ENCODE data around the gene TXNRD2.

Gene TXNRD2

DNA sequence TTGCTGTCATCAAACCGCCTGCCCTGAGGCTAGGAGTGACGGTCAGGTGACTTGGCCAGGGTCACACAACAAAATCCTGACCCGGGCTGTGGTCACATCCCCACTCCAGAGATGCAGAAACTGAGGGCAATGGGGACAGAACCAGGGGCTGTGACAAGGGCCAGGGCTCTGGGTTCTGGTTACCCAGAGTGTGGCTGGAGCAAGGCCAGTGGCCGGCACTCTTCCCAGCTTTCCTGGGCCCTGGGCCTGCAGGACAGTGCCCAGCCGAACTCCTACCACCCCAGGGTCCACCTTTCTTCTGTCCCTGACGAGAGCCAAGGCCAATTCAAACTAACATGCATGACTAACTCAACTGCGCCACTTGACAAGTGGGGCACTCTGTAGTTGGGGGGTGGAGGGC is 39.1 kb upstream of the TXNRD2 start:
- no peak for DNase-seq (ENCODE audit: low read depth in 2 of 2, low spot score in 1 of 2)

DNA sequence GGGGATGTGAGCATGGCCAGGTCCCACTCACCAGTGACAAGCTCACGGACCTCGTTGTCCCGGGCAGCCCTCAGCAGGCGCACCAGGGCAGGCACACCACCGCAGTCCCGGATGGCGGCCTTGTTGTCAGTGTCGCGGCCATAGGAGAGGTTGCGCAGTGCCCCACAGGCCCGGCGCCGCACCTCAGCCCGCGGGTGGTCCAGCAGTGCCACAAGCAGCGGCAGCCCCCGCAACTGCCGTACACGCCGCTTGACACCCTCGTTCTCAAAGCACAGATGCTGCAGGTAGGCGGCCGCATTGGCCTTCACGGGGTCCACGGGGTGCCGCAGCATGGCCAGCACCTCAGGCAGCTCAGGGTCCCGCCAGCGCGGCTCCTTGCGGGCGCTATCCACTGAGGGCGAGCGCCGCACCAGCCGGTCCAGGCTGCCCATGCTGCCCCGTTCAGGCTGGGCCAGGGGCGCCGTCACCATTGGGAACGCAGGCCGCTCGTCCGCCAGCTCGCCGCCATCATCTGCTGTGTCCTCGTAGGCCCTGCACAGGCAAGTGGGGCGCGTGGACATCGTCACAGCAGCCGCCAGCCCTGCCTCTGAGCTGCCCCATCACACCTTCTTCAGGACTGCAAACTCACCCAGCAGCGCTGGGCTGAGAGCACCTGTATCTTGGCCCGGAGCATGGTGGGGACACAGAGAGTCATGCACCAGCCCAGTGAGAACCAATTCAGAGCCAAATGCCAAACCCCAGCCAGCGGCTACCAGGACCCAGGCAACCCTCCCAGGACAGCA is 38.3 kb upstream of the TXNRD2 start:
- DNase-seq (ENCODE audit: low read depth in 2 of 2, low spot score in 1 of 2): no peak

DNA sequence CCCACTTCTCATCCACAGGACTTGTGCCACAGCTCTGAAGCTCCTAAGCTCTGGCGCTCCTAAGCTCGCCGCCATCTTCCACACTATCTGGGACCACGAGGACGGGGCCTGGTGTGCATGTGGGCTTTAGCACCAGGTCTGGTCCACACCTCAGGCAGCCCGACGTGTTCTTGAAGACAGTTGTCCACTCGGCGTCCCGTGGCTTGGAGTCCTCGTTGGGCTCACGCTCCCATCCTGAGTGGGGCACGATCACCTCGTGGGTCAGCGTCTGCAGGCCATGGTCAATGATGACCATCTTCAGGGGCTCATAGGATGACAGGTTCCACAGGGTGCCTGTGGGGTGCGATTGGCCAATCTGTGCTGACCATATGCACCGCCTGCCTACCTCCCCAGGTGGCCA is 37.1 kb upstream of the TXNRD2 start:
- no peak for DNase-seq (ENCODE audit: low read depth in 2 of 2, low spot score in 1 of 2)

DNA sequence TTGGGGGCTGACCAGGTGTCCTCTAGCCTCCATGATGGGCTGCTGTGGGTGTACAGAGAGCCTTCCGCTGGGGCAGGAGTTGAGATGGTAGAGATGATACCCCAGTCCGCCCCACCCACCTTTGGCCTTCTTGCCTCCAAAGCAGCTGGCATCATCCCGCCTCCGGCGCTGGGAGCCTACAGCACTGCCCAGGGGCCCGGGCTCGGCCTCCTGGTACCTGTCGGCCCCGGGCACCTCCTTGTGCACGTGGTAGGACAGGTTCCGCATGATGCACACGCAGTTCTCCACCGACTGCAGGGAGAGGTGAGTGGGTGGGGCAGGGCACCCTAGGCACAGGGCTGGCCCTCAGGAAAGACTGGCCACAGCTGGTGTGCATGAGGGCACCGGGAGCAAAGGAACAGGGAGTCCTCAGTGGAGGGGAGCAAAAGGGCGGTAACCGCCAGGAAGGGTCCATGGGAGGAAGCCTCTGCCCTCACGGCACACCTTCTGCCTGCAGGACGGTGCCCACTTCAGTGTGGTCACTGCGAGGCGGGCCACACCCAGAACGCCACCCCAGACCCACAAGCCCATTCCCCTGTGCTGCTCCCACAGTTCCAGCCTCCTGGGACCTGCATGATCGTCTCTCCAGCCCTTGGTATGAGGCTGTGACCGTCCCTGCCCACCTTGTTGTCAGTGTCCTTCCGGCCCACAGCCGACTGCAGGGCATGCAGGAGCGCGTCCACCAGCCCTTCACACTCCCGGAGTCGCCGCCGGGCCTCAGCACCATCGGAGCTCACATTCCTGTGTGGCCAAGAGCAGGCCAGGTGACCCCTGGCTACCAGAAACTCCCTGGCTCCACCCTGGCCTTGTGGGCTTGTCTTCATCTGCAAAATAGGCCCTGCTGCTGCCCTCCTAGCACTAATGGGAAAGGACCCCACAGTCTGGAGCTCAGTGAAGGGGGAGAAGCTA is 36.0 kb upstream of the TXNRD2 start:
- DNase-seq (ENCODE audit: low read depth in 2 of 2, low spot score in 1 of 2): no peak

DNA sequence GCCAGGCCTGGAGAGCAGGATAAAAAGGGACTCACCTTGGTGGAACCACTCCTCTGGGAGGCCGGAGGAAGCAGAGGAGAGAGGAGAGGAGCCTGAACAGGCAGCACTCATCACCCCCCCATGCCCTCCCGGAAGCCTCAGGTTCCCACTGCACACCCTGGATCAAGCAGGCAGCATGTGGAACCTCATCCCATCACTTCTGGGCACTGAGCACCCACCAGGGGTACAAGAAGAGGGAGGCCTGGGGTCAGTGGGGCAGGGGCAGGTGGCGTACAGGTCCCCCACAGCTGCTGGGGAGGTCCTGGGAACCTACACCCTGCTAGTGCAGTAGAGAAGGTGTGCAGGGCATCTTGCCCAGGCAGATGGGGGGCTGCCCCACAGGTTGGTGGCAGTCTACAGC is 35.1 kb upstream of the TXNRD2 start:
- DNase-seq (ENCODE audit: low read depth in 2 of 2, low spot score in 1 of 2): no peak

DNA sequence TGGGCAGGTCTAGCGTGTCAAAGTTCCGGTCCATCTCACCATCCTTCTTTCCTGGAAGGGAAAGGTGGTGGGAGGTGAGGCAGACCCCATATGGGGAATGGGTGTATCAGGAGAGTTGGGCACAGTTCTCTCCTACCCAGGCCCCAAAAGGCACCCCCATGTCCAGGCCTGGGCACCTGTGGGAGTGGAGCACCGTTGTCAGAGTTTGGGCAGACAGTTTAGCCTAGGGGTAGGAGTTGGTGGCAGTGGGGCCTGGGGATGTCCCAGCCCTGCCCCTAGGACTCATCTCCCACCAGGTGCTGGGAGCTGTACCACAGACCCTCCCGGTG is 34.1 kb upstream of the TXNRD2 start:
- DNase-seq (ENCODE audit: low read depth in 2 of 2, low spot score in 1 of 2): no peak

DNA sequence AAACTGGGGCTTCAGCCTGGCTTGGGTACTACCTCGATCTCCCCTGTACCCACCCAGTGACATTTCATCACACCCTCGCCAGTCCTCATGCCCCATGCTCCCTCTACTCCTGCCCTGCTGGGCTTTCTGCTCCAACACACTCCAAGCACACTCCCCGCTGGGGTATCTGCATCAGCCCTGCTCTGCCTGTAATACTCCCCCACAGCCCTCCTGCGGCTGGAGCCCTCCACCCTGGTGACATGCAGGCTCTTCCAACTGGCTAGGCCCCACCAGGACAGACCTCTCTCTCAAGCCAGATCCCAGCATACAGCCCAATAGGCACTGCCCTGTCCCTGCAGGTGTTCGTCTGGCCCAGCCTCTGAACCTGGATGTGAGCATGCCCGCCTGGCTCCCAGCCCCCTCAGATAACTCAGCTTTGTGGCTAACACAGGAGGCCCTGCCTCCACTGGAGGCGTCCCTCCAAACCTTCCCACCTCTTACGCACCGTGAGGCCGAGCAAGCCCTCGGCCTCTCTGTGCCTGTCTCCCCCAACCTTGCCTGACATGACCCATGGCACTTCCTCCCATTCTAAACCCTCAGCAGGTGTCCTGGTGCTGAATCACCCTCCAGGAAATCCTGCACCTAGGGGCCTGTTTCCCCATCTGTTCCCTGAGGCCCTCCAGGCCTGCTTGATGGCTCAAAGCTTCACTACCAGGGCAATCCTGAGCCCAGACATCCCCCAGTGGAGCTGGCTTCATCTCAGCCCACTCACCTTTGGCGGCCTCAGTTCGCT is 33.5 kb upstream of the TXNRD2 start:
- DNase-seq (ENCODE audit: low read depth in 2 of 2, low spot score in 1 of 2): no peak

DNA sequence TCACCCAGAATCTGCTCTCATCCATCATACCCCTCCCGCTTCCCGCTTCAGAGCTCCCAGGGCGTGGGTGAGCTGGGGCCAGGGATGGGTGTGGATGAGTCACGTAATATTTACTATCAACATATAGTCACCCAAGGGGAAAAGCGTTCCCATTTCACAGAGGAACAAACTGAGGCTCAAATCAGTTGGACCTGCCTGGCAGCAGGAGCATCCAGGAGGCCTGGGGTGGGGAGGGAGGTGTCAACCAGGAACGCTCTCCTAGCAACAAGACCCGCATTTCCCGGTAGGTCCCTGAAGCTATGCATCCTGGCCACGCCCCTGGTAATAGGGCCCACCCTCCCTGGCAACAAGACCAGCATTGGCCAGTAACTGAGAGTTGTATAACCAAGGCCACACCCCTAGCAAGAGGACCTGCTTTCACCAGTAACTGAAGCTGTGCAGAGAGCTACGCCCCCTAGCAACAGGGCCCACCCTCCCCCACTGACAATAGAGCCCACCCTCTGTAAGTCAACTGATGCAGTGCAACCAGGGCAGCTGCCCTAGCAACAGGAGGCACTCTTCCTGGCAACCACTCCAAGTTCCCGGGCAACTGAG is 32.7 kb upstream of the TXNRD2 start:
- no peak for DNase-seq (ENCODE audit: low read depth in 2 of 2, low spot score in 1 of 2)

DNA sequence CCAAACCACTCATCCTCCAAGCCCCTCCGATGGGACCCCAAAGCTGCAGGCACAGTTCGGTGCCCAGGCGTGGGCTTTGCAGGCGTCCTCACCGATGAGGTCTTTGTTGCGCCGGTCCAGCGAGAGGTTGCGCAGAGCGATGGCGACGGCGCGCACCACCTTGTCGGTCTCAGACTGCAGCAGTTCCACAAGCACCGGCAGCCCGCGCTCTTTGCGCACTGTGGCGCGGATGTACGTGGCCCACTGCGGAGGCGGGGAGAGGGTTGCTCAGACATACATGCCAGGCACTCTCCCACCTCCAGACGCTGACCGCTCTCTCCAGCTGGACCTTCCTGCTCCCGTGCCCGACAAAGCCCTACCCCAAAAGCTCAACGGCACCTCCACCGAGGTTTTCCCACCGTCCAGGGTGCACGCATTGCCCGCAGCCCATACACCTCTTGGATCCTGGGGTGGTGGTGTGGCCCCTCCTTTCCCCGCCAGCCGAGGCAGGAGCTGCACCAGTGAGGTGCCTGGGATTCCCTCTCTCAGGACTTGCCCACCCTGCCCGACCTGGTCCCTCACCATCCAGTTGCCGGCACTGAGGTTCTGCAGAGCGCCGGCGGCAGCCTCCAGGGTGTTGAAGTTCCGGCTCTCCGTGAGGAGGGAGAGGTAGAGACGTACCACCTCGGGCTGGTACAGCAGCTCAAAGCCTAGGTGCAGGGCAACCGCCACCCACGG is 32.1 kb upstream of the TXNRD2 start:
- DNase-seq (ENCODE audit: low read depth in 2 of 2, low spot score in 1 of 2): no peak

DNA sequence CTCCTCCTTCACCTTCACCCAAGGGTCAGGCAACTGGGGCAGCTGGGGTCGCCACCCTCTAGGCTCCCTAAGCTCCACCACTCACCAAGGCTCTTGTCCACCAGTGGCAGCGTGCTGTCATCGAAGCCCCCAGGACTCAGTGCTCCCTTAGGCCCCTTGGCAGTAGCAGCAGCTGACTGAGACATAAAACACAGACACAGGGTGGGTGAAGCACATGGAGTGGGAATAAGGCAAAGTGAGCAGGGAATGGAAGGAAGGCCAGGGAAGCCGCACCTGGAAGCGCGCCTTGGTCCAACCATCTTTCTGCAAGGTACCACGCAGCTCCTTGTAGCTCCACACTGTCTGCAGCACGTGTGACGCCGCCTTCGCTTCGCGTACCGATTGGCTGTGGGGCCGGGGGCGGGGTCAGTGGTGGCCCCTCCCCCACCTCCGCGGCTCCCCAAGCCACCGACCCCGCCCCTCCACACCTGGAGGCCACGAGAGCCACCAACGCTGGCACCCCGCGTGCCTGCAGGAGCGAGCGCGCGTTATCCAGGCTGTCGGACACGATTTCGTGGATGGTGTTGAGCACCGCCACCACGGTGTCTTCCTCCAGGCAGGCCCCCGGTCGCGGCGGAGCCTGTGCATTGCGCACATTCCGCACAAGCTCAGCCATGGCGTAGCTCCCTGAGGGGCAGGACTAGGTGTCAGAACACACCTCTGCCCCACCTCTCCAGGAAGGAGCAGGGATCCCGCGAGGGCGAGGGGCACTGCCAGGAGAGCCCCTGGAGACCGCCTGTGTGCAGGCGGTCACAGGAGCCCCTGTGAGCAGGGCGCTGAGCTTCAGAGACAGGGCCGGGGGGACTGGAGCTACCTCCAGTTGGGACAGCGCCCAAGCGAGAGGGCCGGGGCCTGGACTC is 31.3 kb upstream of the TXNRD2 start:
- no peak for DNase-seq (ENCODE audit: low read depth in 2 of 2, low spot score in 1 of 2)

DNA sequence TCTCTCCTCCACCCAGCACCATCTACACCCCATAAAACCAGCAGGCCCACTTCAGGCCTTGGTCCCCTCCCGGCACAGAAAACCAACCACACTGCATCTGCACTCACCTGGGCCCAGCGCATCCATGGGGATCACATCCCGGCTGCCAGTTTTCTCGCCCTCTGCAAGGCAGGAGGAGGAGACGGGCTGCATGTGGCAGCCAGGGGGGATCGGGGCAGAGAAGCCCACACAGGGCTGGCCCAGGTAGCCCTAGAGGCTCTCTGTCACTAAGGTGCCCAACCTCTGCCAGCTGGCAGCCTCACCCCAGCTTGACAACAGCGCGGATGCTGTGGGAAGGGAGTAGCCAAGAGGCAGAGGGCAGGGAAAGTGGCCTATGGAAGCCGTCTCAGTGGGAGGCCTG is 30.6 kb upstream of the TXNRD2 start:
- DNase-seq (ENCODE audit: low read depth in 2 of 2, low spot score in 1 of 2): no peak

DNA sequence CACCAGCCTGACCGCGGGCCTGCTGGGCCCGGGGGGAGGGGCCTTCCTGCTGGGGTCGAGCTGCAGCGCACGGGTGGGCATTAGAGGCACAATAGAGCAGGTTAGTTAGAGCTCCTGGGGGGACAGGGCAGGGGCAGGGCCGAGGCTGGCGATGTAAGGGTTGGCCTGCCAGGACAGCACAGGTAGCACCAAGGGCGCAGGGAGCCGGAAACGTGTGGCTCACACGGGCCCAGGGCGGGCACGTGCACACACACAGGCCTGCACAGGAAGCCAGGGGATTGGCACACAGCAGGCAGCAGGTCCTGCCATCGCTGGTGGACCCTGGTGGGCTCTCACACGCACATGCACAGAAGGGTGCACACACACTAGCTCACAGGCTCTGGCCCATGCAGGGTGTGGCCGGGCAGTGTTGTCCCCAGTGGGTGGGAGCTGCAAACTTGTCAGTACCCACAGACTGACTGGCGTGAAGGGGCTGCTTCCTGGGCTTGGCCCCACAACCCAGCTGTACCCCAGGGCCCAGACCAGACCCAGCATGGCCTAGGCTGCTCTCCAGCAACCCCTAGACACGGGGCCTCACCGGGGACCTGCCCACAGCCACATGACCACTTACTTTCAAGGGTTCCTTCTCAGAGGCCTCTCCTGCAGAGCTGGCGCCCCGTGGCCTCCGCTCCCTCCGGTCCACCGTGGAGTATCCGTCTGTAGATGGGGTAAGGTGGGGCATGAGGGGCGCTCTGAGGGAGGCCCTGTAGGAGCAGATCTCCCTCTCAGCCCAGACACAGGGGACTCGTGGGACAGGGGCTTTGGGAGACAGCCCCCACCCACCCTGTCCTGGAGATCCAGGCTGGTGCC is 29.9 kb upstream of the TXNRD2 start:
- no peak for DNase-seq (ENCODE audit: low read depth in 2 of 2, low spot score in 1 of 2)

DNA sequence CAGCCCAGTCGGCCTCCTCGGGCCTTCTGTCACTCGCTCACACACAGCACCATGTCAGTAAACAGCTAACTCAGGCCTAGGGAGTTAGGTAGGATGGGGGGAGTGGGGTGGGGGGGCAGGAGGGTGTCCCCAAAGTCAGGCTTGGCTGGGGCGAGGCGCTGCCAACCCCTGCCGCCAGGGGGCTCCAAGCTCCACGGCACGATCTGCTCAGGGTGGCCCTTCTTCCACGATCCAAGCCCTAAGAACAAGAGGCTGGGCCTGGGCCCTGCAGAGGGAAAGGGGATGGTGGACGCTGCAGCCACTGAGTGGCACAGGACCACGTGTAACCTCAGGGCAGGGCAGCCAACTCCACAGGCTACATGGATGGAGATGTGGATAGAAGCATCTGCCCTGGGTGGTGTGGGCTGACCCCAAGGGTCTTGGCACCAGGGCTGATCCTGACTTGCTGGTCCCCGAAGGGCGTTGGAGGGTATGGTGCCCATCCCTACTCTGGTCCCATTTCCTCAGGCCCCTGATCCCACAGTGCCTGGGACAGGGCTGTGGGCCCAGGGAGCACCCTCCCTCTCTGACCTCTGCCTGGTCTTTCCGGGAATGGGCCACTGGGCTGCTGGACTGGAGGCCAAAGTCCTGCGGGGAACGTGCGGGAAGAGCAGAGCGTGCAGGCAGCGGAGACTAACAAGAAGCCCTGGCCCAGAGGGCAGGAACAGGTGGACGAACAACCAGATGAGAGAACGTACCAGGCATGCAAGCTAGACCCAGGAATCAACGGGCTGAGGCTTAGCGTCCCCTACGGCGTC is 29.1 kb upstream of the TXNRD2 start:
- peak; percentile 59 to 64 for DNase-seq (ENCODE audit: low read depth in 2 of 2, low spot score in 1 of 2)

DNA sequence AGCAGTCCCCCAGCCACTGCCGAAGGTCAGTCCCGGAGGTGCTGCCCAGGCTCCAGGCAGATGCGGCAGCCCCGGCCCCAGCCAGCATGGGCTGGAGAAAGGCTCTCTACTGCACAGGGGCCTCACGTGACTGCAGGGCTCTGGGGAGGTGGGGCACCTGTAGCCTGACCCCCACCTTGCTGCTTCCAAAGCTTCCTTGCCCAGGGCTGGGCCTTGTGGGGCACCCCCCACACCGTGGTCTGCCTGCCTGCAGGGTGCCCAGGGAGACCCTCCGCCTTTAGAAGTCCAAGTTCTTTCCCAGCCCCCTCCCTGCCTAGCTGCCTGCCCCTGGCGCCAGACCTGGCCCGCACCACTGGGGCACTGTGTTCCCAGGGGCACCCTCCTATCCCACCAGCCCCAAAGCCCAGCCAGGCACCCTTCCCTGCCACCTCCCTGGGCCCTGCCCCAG is 28.4 kb upstream of the TXNRD2 start:
- no peak for DNase-seq (ENCODE audit: low read depth in 2 of 2, low spot score in 1 of 2)

DNA sequence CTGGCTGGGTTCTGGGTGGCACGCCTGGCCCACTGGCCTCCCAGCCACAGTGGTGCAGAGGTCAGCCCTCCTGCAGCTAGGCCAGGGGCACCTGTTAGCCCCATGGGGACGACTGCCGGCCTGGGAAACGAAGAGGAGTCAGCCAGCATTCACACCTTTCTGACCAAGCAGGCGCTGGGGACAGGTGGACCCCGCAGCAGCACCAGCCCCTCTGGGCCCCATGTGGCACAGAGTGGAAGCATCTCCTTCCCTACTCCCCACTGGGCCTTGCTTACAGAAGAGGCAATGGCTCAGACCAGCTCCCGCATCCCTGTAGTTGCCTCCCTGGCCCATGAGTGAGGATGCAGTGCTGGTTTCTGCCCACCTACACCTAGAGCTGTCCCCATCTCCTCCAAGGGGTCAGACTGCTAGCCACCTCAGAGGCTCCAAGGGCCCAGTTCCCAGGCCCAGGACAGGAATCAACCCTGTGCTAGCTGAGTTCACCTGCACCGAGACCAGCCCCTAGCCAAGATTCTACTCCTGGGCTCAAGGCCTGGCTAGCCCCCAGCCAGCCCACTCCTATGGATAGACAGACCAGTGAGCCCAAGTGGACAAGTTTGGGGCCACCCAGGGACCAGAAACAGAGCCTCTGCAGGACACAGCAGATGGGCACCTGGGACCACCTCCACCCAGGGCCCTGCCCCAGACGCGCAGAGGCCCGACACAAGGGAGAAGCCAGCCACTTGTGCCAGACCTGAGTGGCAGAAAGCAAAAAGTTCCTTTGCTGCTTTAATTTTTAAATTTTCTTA is 27.7 kb upstream of the TXNRD2 start:
- DNase-seq (ENCODE audit: low read depth in 2 of 2, low spot score in 1 of 2): no peak

DNA sequence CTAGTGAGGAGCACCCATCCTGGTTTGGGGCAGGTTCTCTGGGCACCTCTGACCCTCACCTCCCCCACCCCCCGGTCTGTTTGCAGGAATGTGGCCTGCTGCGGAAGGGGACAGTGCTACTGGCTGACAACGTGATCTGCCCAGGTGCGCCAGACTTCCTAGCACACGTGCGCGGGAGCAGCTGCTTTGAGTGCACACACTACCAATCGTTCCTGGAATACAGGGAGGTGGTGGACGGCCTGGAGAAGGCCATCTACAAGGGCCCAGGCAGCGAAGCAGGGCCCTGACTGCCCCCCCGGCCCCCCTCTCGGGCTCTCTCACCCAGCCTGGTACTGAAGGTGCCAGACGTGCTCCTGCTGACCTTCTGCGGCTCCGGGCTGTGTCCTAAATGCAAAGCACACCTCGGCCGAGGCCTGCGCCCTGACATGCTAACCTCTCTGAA is 26.9 kb upstream of the TXNRD2 start:
- no peak for DNase-seq (ENCODE audit: low read depth in 2 of 2, low spot score in 1 of 2)

DNA sequence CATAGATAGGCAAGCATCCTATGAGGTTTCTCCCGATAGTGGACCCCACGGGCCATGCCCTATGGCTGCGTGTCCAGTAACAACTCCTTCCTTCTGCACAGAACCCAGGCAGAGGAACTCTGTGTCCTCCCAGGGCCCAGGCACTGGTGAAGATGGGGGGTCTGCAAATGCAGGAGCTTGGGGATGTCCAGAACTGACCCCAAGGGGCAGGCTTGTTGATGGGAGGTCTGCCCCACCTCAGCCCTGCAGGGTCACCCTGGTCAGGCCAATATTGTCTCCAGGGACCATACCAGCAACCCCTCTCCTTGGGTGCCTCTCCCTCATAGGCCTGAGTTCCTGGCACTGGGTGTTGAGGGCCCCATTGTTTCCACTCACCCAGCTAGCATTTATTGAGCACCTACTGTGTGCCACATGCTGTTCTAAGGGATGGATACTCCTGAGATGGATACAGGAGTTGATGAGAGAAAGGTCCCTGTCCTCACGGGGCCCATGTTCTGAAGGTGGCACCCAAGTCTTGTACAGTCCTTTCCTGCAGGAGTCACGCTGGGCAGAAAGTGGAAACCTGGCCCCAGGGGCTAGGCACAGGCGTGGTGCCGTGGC is 26.3 kb upstream of the TXNRD2 start:
- DNase-seq (ENCODE audit: low read depth in 2 of 2, low spot score in 1 of 2): no peak

Measured in stimulated activated CD8-positive, alpha-beta memory T cell treated with anti-CD3 and anti-CD28 coated beads, Interleukin-4, amount 100 ng/mL, for 1 hour (primary cell).